HL-60 (cell line): Measurements from ENCODE around the gene EFCAB6.

ENCODE experiments used
- TF ChIP-seq, protein P1 (sequence below): IDR thresholded peaks from one replicate; pipeline ENCODE4 v1.5.1; 2011; ENCODE audit warnings: low read length, control low read depth, inconsistent platforms; ENCODE audit not compliant: insufficient read depth
- TF ChIP-seq, protein P2 (sequence below): IDR thresholded peaks from 2 replicates; pipeline ENCODE4 v1.6.1; 2012; ENCODE audit warnings: low read depth; ENCODE audit not compliant: insufficient replicate concordance

DNA sequence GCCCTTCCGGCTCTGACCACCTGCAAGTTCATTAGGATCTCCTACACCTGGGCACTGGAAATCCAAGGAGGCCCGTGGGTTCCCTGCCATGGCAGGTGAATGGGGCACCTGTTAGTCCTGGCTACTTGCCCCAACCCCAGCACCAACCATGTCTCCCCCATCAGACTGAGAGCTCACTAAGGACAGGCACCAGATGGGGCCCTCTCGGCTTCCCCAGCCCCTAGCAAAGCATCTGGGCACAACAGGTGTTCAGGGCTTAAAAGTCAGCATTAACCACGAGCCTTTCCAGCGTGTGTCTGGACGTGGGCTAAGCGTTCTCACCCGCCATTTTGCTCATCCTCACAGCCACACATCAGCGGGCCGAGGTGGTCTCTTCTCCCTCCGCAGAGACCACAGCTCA is 48.0 kb upstream of the EFCAB6 start:
- TF ChIP-seq, protein P1, sequence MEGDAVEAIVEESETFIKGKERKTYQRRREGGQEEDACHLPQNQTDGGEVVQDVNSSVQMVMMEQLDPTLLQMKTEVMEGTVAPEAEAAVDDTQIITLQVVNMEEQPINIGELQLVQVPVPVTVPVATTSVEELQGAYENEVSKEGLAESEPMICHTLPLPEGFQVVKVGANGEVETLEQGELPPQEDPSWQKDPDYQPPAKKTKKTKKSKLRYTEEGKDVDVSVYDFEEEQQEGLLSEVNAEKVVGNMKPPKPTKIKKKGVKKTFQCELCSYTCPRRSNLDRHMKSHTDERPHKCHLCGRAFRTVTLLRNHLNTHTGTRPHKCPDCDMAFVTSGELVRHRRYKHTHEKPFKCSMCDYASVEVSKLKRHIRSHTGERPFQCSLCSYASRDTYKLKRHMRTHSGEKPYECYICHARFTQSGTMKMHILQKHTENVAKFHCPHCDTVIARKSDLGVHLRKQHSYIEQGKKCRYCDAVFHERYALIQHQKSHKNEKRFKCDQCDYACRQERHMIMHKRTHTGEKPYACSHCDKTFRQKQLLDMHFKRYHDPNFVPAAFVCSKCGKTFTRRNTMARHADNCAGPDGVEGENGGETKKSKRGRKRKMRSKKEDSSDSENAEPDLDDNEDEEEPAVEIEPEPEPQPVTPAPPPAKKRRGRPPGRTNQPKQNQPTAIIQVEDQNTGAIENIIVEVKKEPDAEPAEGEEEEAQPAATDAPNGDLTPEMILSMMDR = no peak
- TF ChIP-seq, protein P2, sequence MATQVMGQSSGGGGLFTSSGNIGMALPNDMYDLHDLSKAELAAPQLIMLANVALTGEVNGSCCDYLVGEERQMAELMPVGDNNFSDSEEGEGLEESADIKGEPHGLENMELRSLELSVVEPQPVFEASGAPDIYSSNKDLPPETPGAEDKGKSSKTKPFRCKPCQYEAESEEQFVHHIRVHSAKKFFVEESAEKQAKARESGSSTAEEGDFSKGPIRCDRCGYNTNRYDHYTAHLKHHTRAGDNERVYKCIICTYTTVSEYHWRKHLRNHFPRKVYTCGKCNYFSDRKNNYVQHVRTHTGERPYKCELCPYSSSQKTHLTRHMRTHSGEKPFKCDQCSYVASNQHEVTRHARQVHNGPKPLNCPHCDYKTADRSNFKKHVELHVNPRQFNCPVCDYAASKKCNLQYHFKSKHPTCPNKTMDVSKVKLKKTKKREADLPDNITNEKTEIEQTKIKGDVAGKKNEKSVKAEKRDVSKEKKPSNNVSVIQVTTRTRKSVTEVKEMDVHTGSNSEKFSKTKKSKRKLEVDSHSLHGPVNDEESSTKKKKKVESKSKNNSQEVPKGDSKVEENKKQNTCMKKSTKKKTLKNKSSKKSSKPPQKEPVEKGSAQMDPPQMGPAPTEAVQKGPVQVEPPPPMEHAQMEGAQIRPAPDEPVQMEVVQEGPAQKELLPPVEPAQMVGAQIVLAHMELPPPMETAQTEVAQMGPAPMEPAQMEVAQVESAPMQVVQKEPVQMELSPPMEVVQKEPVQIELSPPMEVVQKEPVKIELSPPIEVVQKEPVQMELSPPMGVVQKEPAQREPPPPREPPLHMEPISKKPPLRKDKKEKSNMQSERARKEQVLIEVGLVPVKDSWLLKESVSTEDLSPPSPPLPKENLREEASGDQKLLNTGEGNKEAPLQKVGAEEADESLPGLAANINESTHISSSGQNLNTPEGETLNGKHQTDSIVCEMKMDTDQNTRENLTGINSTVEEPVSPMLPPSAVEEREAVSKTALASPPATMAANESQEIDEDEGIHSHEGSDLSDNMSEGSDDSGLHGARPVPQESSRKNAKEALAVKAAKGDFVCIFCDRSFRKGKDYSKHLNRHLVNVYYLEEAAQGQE = no peak
